Skeletal muscle tissue (tissue), 4 donors: ENCODE measurements around the gene TUBB2B. TPM values are rescaled to one million over a fixed set of nuclear protein-coding genes. Genes with fewer than 3 reads are reported as not detected.

Experiments
- H3K27ac ChIP-seq: one replicate; pipeline ENCODE4 v1.7.0; 2013; ENCODE audit warnings: mild to moderate bottlenecking, low read depth, low read length, inconsistent platforms
- H3K27me3 ChIP-seq, 3 donors: one replicate each; pipeline ENCODE4 v1.7.0; 2013; ENCODE audit warnings: low read length in 3 of 3; ENCODE audit not compliant: control insufficient read depth in 3 of 3, insufficient read depth in 3 of 3
- H3K36me3 ChIP-seq, 3 donors: one replicate each; pipeline ENCODE4 v1.7.0; 2013; ENCODE audit warnings: low read length in 3 of 3; ENCODE audit not compliant: control insufficient read depth in 3 of 3, insufficient read depth in 3 of 3
- H3K4me1 ChIP-seq, 3 donors: one replicate each; pipeline ENCODE4 v1.7.0; 2013; ENCODE audit warnings: low read length in 3 of 3, mild to moderate bottlenecking in 3 of 3; ENCODE audit not compliant: control insufficient read depth in 3 of 3, insufficient read depth in 3 of 3
- H3K4me3 ChIP-seq, 3 donors: one replicate each; pipeline ENCODE4 v1.7.0; 2013; ENCODE audit warnings: low read length in 3 of 3
- H3K9ac ChIP-seq, 3 donors: one replicate each; pipeline ENCODE4 v1.7.0; 2013; ENCODE audit warnings: low read length in 3 of 3, mild to moderate bottlenecking in 3 of 3, moderate library complexity in 2 of 3, low read depth in 1 of 3
- H3K9me3 ChIP-seq, 3 donors: one replicate each; pipeline ENCODE4 v1.7.0; 2013; ENCODE audit warnings: low read length in 3 of 3; ENCODE audit not compliant: control insufficient read depth in 3 of 3
- total RNA-seq: library from RNA; depleted of rRNA; stranded (reverse); fragments of >200 nt; gene quantifications from one replicate; pipeline ENCODE4 v1.2.3, GENCODE V29; 2014
- donor health status: Osteomylitis.

TUBB2B gene
- total RNA-seq, 1 donor from 2014 or later, result 104 TPM

GRCh38 chr6:3267162-3267561, 39.7 kb upstream of the TUBB2B start:
- Histone ChIP-seq H3K9ac (no peak overlapping the region), H3K4me1 (peaks cover 4 to 26% (median 17%) of the 10 kb centered on the region in 3 donors), H3K27me3 (no peaks in the 10 kb centered on the region), H3K36me3 (peaks cover 31 to 48% (median 36%) of the 10 kb centered on the region in 3 donors), H3K4me3 (no peak overlapping the region), H3K27ac (no peak overlapping the region), H3K9me3 (no peaks in the 10 kb centered on the region)

- H3K4me1 ChIP-seq, result peaks cover 14 to 35% (median 26%) of the 10 kb centered on the region in 3 donors
- no peak overlapping the region for H3K27ac ChIP-seq
- no peaks in the 10 kb centered on the region for H3K9me3 ChIP-seq
- no peak overlapping the region for H3K9ac ChIP-seq
- peaks cover 24 to 40% (median 26%) of the 10 kb centered on the region in 3 donors for H3K36me3 ChIP-seq
- H3K27me3 ChIP-seq, result no peaks in the 10 kb centered on the region
- H3K4me3 ChIP-seq, result no peak overlapping the region
These were observed 38.7 kb upstream of the TUBB2B start for GRCh38 chr6:3266170-3266569.

- Histone ChIP-seq H3K9ac (peak overlapping the region in 1 of 3 donors; percentile 5), H3K36me3 (peaks cover 19 to 35% (median 24%) of the 10 kb centered on the region in 3 donors), H3K27ac (no peak overlapping the region), H3K4me3 (no peak overlapping the region), H3K9me3 (no peaks in the 10 kb centered on the region), H3K27me3 (no peaks in the 10 kb centered on the region), H3K4me1 (peaks cover 19 to 40% (median 31%) of the 10 kb centered on the region in 3 donors)
These were observed 38.2 kb upstream of the TUBB2B start for GRCh38 chr6:3265671-3266070.

- Histone ChIP-seq H3K27ac (no peak overlapping the region), H3K36me3 (peaks cover 9 to 25% (median 14%) of the 10 kb centered on the region in 3 donors), H3K4me1 (peaks cover 31 to 52% (median 43%) of the 10 kb centered on the region in 3 donors), H3K27me3 (no peaks in the 10 kb centered on the region), H3K9me3 (no peaks in the 10 kb centered on the region), H3K9ac (peak overlapping the region in 1 of 3 donors; percentile 40), H3K4me3 (no peak overlapping the region)
These were observed 36.9 kb upstream of the TUBB2B start for GRCh38 chr6:3264356-3264755.

- H3K27ac ChIP-seq, result peak overlapping the region; percentile 2
- H3K9me3 ChIP-seq, result no peaks in the 10 kb centered on the region
- H3K36me3 ChIP-seq, result peaks cover 8 to 20% (median 12%) of the 10 kb centered on the region in 3 donors
- peaks cover 32 to 57% (median 47%) of the 10 kb centered on the region in 3 donors for H3K4me1 ChIP-seq
- H3K27me3 ChIP-seq, result no peaks in the 10 kb centered on the region
- H3K9ac ChIP-seq, result no peak overlapping the region
- no peak overlapping the region for H3K4me3 ChIP-seq
These were observed 35.6 kb upstream of the TUBB2B start for GRCh38 chr6:3263096-3263495.

GRCh38 chr6:3261921-3262320, 34.5 kb upstream of the TUBB2B start:
- Histone ChIP-seq H3K27ac (peak overlapping the region; percentile 18), H3K9me3 (no peaks in the 10 kb centered on the region), H3K36me3 (peaks cover 7 to 17% (median 12%) of the 10 kb centered on the region in 3 donors), H3K9ac (peak overlapping the region in 2 of 3 donors; percentile 8 to 51), H3K4me3 (no peak overlapping the region), H3K27me3 (no peaks in the 10 kb centered on the region), H3K4me1 (peaks cover 32 to 57% (median 48%) of the 10 kb centered on the region in 3 donors)

GRCh38 chr6:3261518-3261820, 34.0 kb upstream of the TUBB2B start:
- Histone ChIP-seq H3K27ac (peak overlapping the region; percentile 18), H3K9me3 (no peaks in the 10 kb centered on the region), H3K4me3 (no peak overlapping the region), H3K36me3 (peaks cover 7 to 17% (median 12%) of the 10 kb centered on the region in 3 donors), H3K27me3 (no peaks in the 10 kb centered on the region), H3K4me1 (peaks cover 32 to 57% (median 48%) of the 10 kb centered on the region in 3 donors), H3K9ac (peak overlapping the region in 1 of 3 donors; percentile 50)

GRCh38 chr6:3260772-3261517, 33.5 kb upstream of the TUBB2B start:
- Histone ChIP-seq H3K9me3 (no peaks in the 10 kb centered on the region), H3K36me3 (peaks cover 7 to 17% (median 12%) of the 10 kb centered on the region in 3 donors), H3K4me1 (peaks cover 32 to 52% (median 48%) of the 10 kb centered on the region in 3 donors), H3K27ac (peak overlapping the region; percentile 18), H3K9ac (peak overlapping the region; percentile 29 to 50 (median 30)), H3K4me3 (peak overlapping the region in 1 of 3 donors; percentile 22), H3K27me3 (no peaks in the 10 kb centered on the region)

- Histone ChIP-seq H3K27me3 (no peaks in the 10 kb centered on the region), H3K4me3 (no peak overlapping the region), H3K36me3 (peaks cover 7 to 17% (median 12%) of the 10 kb centered on the region in 3 donors), H3K9ac (peak overlapping the region in 2 of 3 donors; percentile 16 to 81), H3K9me3 (no peaks in the 10 kb centered on the region), H3K4me1 (peaks cover 32 to 49% (median 48%) of the 10 kb centered on the region in 3 donors), H3K27ac (no peak overlapping the region)
These were observed 32.8 kb upstream of the TUBB2B start for GRCh38 chr6:3260296-3260695.

- H3K4me3 ChIP-seq, result peak overlapping the region; percentile 93 to 97 (median 96)
- no peaks in the 10 kb centered on the region for H3K9me3 ChIP-seq
- H3K36me3 ChIP-seq, result peaks cover 7 to 11% (median 10%) of the 10 kb centered on the region in 3 donors
- H3K27me3 ChIP-seq, result no peaks in the 10 kb centered on the region
- peak overlapping the region; percentile 70 for H3K27ac ChIP-seq
- peaks cover 32 to 49% (median 48%) of the 10 kb centered on the region in 3 donors for H3K4me1 ChIP-seq
- H3K9ac ChIP-seq, result peak overlapping the region; percentile 81 to 88 (median 84)
These were observed 32.1 kb upstream of the TUBB2B start for GRCh38 chr6:3259491-3259958.
